Sigmoid colon (tissue), 4 donors: ENCODE data around the gene PGRMC1.

Experiments used
- POLR2A ChIP-seq, 2 donors: fragments of 450-650 bp; IDR thresholded peaks; one replicate each; pipeline ENCODE4 v1.6.1; 2016; ENCODE audit warnings: antibody characterized with exemption in 2 of 2, mild to moderate bottlenecking in 2 of 2, moderate library complexity in 2 of 2
- POLR2AphosphoS5 ChIP-seq, 4 donors: sonication (generic); formaldehyde crosslinking; IDR thresholded peaks; one replicate each; pipeline ENCODE4 v1.6.1; 2017; ENCODE audit warnings: antibody characterized with exemption in 4 of 4
- TF ChIP-seq, protein P1 (sequence below), 4 experiments: fragments of 450-650 bp in 3 of 4; fragments of 200-600 bp in 1 of 4; IDR thresholded peaks; one replicate each; pipeline ENCODE4 v1.5.1; 2016 to 2019; ENCODE audit warnings: antibody characterized with exemption in 4 of 4, mild to moderate bottlenecking in 3 of 4, moderate library complexity in 2 of 4

DNA sequence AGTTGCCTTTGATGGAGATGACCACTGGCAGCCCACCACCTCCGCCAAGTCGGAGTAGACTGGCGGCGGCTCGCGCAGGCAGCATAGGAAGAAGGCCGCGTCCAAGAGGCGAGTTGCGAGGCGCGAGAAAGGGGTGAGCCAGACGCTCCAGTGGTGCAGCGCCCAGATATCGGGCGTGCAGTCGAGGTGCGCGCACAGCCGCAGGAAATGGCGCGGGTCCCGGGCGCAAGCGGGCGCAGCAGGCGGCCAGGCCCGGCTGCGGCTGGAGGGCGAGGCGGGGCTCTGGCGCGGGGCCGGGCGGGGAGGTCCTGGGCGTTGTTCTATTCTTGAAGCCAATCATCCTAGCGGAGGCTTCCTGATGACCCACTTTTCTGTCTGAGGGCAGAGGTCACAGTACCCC is 13.2 kb upstream of the PGRMC1 start:
- TF ChIP-seq, protein P1, sequence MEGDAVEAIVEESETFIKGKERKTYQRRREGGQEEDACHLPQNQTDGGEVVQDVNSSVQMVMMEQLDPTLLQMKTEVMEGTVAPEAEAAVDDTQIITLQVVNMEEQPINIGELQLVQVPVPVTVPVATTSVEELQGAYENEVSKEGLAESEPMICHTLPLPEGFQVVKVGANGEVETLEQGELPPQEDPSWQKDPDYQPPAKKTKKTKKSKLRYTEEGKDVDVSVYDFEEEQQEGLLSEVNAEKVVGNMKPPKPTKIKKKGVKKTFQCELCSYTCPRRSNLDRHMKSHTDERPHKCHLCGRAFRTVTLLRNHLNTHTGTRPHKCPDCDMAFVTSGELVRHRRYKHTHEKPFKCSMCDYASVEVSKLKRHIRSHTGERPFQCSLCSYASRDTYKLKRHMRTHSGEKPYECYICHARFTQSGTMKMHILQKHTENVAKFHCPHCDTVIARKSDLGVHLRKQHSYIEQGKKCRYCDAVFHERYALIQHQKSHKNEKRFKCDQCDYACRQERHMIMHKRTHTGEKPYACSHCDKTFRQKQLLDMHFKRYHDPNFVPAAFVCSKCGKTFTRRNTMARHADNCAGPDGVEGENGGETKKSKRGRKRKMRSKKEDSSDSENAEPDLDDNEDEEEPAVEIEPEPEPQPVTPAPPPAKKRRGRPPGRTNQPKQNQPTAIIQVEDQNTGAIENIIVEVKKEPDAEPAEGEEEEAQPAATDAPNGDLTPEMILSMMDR (IDR thresholded peaks at IDR 0.05), result no peak
- no peak for TF ChIP-seq POLR2AphosphoS5 (IDR thresholded peaks at IDR 0.05)
- no peak for TF ChIP-seq POLR2A (IDR thresholded peaks at IDR 0.05)
